Sigmoid colon (tissue), 4 donors: Measurements from ENCODE around the gene PPM1G.

Experiments
- CTCF ChIP-seq, 4 experiments: fragments of 450-650 bp in 3 of 4; fragments of 200-600 bp in 1 of 4; IDR thresholded peaks; one replicate each; pipeline ENCODE4 v1.5.1; 2016 to 2019; ENCODE audit warnings: antibody characterized with exemption in 4 of 4, mild to moderate bottlenecking in 3 of 4, moderate library complexity in 2 of 4
- EP300 ChIP-seq, 4 donors: sonication (generic); formaldehyde crosslinking; IDR thresholded peaks; one replicate each; pipeline ENCODE4 v1.6.1; 2017; ENCODE audit warnings: antibody characterized with exemption in 4 of 4
- POLR2A ChIP-seq, 2 donors: fragments of 450-650 bp; IDR thresholded peaks; one replicate each; pipeline ENCODE4 v1.6.1; 2016; ENCODE audit warnings: antibody characterized with exemption in 2 of 2, mild to moderate bottlenecking in 2 of 2, moderate library complexity in 2 of 2
- POLR2AphosphoS5 ChIP-seq, 4 donors: sonication (generic); formaldehyde crosslinking; IDR thresholded peaks; one replicate each; pipeline ENCODE4 v1.6.1; 2017; ENCODE audit warnings: antibody characterized with exemption in 4 of 4

- peak; percentile 23 to 46 (median 35) for TF ChIP-seq CTCF (IDR thresholded peaks at IDR 0.05)
- peak; percentile 79 to 93 (median 88) for TF ChIP-seq POLR2AphosphoS5 (IDR thresholded peaks at IDR 0.05)
- peak in 2 of 4 donors; percentile 37 to 52 for TF ChIP-seq EP300 (IDR thresholded peaks at IDR 0.05)
- TF ChIP-seq POLR2A (IDR thresholded peaks at IDR 0.05) = peak; percentile 25 to 45
These were observed 39.2 kb downstream of the PPM1G start, which contains the start of the genes EIF2B4 and SNX17 for GRCh38 chr2:27370026-27370815.
